GM18507 (cell line): ENCODE results near the gene SOBP.

Source experiments
- DNase-seq: peaks from one replicate; pipeline ENCODE4 v3.0.0; 2011; ENCODE audit warnings: low read depth; ENCODE audit not compliant: insufficient read length; ENCODE audit errors: extremely low spot score
- FAIRE-seq: peaks from 2 replicates; lab custom pipeline; 2011; peaks lifted over from hg19 to GRCh38; lab: Jason Lieb, UNC

Gene SOBP

GRCh38 chr6:107646176-107646575 lies 156.3 kb downstream of the SOBP start:
- FAIRE-seq, result no peak
- DNase-seq, result no peak

GRCh38 chr6:107646776-107647438 lies 157.0 kb downstream of the SOBP start:
- FAIRE-seq (no peak), DNase-seq (no peak)

- DNase-seq, result no peak
- FAIRE-seq, result no peak
These were observed 157.6 kb downstream of the SOBP start for GRCh38 chr6:107647439-107647948.

- DNase-seq, result no peak
These were observed 159.1 kb downstream of the SOBP start for GRCh38 chr6:107648983-107649382.

GRCh38 chr6:107652526-107653182 lies 162.7 kb downstream of the SOBP start:
- DNase-seq, result no peak
- FAIRE-seq, result no peak

More at GRCh38 chr6:107648983-107649382, 159.1 kb downstream of the SOBP start:
- FAIRE-seq, result no peak

- no peak for FAIRE-seq
- no peak for DNase-seq
These were observed 163.3 kb downstream of the SOBP start for GRCh38 chr6:107653183-107653580.

GRCh38 chr6:107653861-107654394 lies 164.0 kb downstream of the SOBP start:
- FAIRE-seq (no peak), DNase-seq (no peak)

- DNase-seq (no peak), FAIRE-seq (no peak)
These were observed 164.8 kb downstream of the SOBP start for GRCh38 chr6:107654764-107655163.

GRCh38 chr6:107655245-107655644 lies 165.3 kb downstream of the SOBP start:
- DNase-seq (no peak), FAIRE-seq (peak; percentile 50)

- FAIRE-seq (no peak), DNase-seq (no peak)
These were observed 165.9 kb downstream of the SOBP start for GRCh38 chr6:107655864-107656263.

- no peak for DNase-seq
- FAIRE-seq, result no peak
These were observed 166.5 kb downstream of the SOBP start for GRCh38 chr6:107656401-107656800.

- peak; percentile 69 for FAIRE-seq
These were observed 167.0 kb downstream of the SOBP start for GRCh38 chr6:107656883-107657282.

GRCh38 chr6:107657373-107657754 lies 167.4 kb downstream of the SOBP start:
- no peak for FAIRE-seq

More at GRCh38 chr6:107656883-107657282, 167.0 kb downstream of the SOBP start:
- DNase-seq, result no peak

GRCh38 chr6:107657755-107658461 lies 168.0 kb downstream of the SOBP start:
- DNase-seq (peak; percentile 50), FAIRE-seq (peak; percentile 99)

More at GRCh38 chr6:107657373-107657754, 167.4 kb downstream of the SOBP start:
- DNase-seq, result no peak

- FAIRE-seq (peak; percentile 87), DNase-seq (no peak)
These were observed 169.3 kb downstream of the SOBP start for GRCh38 chr6:107658920-107659865.

- no peak for FAIRE-seq
- no peak for DNase-seq
These were observed 170.9 kb downstream of the SOBP start for GRCh38 chr6:107660839-107661238.

- DNase-seq (no peak), FAIRE-seq (no peak)
These were observed 171.4 kb downstream of the SOBP start for GRCh38 chr6:107661291-107661690.

- FAIRE-seq (no peak), DNase-seq (no peak)
These were observed 172.4 kb downstream of the SOBP start for GRCh38 chr6:107662333-107662732.

- no peak for DNase-seq
- FAIRE-seq, result no peak
These were observed 173.4 kb downstream of the SOBP start for GRCh38 chr6:107663308-107663707.
